Osteocyte (in vitro differentiated cells): ENCODE measurements around the gene GALP. TPM values are rescaled to one million over a fixed set of nuclear protein-coding genes. Genes with fewer than 3 reads are reported as not detected.
"Not testable (repeated sequence)": the region's sequence is repeated elsewhere in the genome, so short reads cannot be mapped to it uniquely, and the experiment has no call there.

Source experiments
- DNase-seq: peaks from one replicate; pipeline ENCODE4 v3.0.0; 2021; ENCODE audit warnings: mixed read lengths; ENCODE audit not compliant: unreplicated experiment; ENCODE audit errors: extremely low spot score
- H3K27ac Mint-ChIP-seq: one replicate; pipeline ENCODE4 v1.8.0; 2021; ENCODE audit warnings: mild to moderate bottlenecking, mixed read lengths; ENCODE audit not compliant: unreplicated experiment
- H3K27me3 Mint-ChIP-seq: one replicate; pipeline ENCODE4 v1.8.0; 2021; ENCODE audit warnings: mixed read lengths; ENCODE audit not compliant: unreplicated experiment
- H3K36me3 Mint-ChIP-seq: one replicate; pipeline ENCODE4 v1.8.0; 2021; ENCODE audit warnings: mixed read lengths; ENCODE audit not compliant: unreplicated experiment
- H3K4me1 Mint-ChIP-seq: one replicate; pipeline ENCODE4 v1.8.0; 2021; ENCODE audit warnings: mixed read lengths; ENCODE audit not compliant: unreplicated experiment
- H3K4me3 Mint-ChIP-seq: one replicate; pipeline ENCODE4 v1.8.0; 2021; ENCODE audit warnings: mild to moderate bottlenecking, moderate library complexity, mixed read lengths; ENCODE audit not compliant: unreplicated experiment
- H3K9me3 Mint-ChIP-seq: one replicate; pipeline ENCODE4 v1.8.0; 2021; ENCODE audit warnings: mixed read lengths; ENCODE audit not compliant: unreplicated experiment
- CTCF ChIP-seq: fragments of 200-600 bp; sonication (generic); IDR thresholded peaks from 2 replicates; pipeline ENCODE4 v1.5.0; 2021; ENCODE audit warnings: antibody characterized with exemption, mild to moderate bottlenecking, moderate library complexity
- total RNA-seq: library from RNA; stranded (reverse); gene quantifications from 2 replicates; pipeline ENCODE4 v1.2.1, GENCODE V29; 2021

GALP gene
- total RNA-seq, 1 donor from 2014 or later = not detected

GRCh38 chr19:56170261-56170660, 5.5 kb upstream of the GALP start:
- H3K27ac Mint-ChIP-seq = no peak overlapping the region

GRCh38 chr19:56174086-56174485, 1.7 kb upstream of the GALP start:
- Mint-ChIP-seq H3K9me3 (no peaks in the 10 kb centered on the region), H3K27ac (no peak overlapping the region), H3K4me3 (no peak overlapping the region), H3K36me3 (no peaks in the 10 kb centered on the region), H3K27me3 (no peaks in the 10 kb centered on the region), H3K4me1 (no peaks in the 10 kb centered on the region)
- DNase-seq = no peak
- TF ChIP-seq CTCF = no peak

More at GRCh38 chr19:56170261-56170660, 5.5 kb upstream of the GALP start:
- Mint-ChIP-seq H3K27me3 (no peaks in the 10 kb centered on the region), H3K36me3 (no peaks in the 10 kb centered on the region), H3K4me3 (no peak overlapping the region), H3K9me3 (no peaks in the 10 kb centered on the region), H3K4me1 (no peaks in the 10 kb centered on the region)
- no peak for TF ChIP-seq CTCF
- no peak for DNase-seq

- Mint-ChIP-seq H3K27ac (no peak overlapping the region), H3K9me3 (no peaks in the 10 kb centered on the region)
- no peak for TF ChIP-seq CTCF
These were observed 1.3 kb upstream of the GALP start for GRCh38 chr19:56174550-56174949.

GRCh38 chr19:56176310-56176709, 502 bp downstream of the GALP start:
- H3K27ac Mint-ChIP-seq, H3K36me3 Mint-ChIP-seq, H3K9me3 Mint-ChIP-seq, DNase-seq, H3K27me3 Mint-ChIP-seq, H3K4me1 Mint-ChIP-seq, H3K4me3 Mint-ChIP-seq: not testable (repeated sequence)

More at GRCh38 chr19:56174550-56174949, 1.3 kb upstream of the GALP start:
- no peak for DNase-seq
- Mint-ChIP-seq H3K4me1 (no peaks in the 10 kb centered on the region), H3K4me3 (no peak overlapping the region), H3K27me3 (no peaks in the 10 kb centered on the region), H3K36me3 (no peaks in the 10 kb centered on the region)

- TF ChIP-seq CTCF = no peak
- no peaks in the 10 kb centered on the region for H3K27me3 Mint-ChIP-seq
- H3K4me1 Mint-ChIP-seq = no peaks in the 10 kb centered on the region
- no peak overlapping the region for H3K27ac Mint-ChIP-seq
- DNase-seq = no peak
- no peaks in the 10 kb centered on the region for H3K36me3 Mint-ChIP-seq
- H3K4me3 Mint-ChIP-seq = no peak overlapping the region
- no peaks in the 10 kb centered on the region for H3K9me3 Mint-ChIP-seq
These were observed 1.1 kb downstream of the GALP start for GRCh38 chr19:56176881-56177280.
